NB4 (cell line): Measurements from ENCODE around the gene BLACAT1.

Experiments
- CTCF ChIP-seq: IDR thresholded peaks from one replicate; pipeline ENCODE4 v1.5.1; 2012; ENCODE audit warnings: low read depth, low read length
- POLR2A ChIP-seq: IDR thresholded peaks from 2 replicates; pipeline ENCODE4 v1.6.1; 2011; ENCODE audit warnings: mild to moderate bottlenecking; ENCODE audit not compliant: insufficient read length; ENCODE audit errors: extremely low read depth

- TF ChIP-seq CTCF (no peak), POLR2A (no peak)
These were observed 19.0 kb downstream of the BLACAT1 start for GRCh38 chr1:205436776-205437410.
